Gastrocnemius medialis (tissue), 4 donors: ENCODE measurements around the gene KRTAP4-5.
"Not testable (repeated sequence)": the region's sequence is repeated elsewhere in the genome, so short reads cannot be mapped to it uniquely, and the experiment has no call there.

Experiments used
- CTCF ChIP-seq, 5 experiments: fragments of 450-650 bp in 3 of 5; fragments of 200-600 bp in 2 of 5; sonication (generic) in 2 of 5; IDR thresholded peaks in 4 of 5; conservative IDR thresholded peaks in 1 of 5; 1 replicate in 4 of 5; 2 replicates in 1 of 5; pipeline ENCODE4 v1.5.1; 2016 to 2019; ENCODE audit warnings: antibody characterized with exemption in 5 of 5, mild to moderate bottlenecking in 3 of 5, moderate library complexity in 3 of 5
- POLR2A ChIP-seq, 2 donors: fragments of 450-650 bp; IDR thresholded peaks; one replicate each; pipeline ENCODE4 v1.6.1; 2017; ENCODE audit warnings: antibody characterized with exemption in 2 of 2, mild to moderate bottlenecking in 2 of 2, moderate library complexity in 2 of 2

- not testable (repeated sequence) for TF ChIP-seq CTCF (IDR thresholded peaks at IDR 0.05 in 4 of 5, conservative IDR thresholded peaks at IDR 0.05 in 1 of 5); POLR2A (IDR thresholded peaks at IDR 0.05)
Measured at GRCh38 chr17:41099682-41100480, 49.7 kb downstream of the KRTAP4-5 start.
